GM12878 (cell line): ENCODE measurements around the gene ANO8. TPM values are rescaled to one million over a fixed set of nuclear protein-coding genes. Genes with fewer than 3 reads are reported as not detected.

Experiments
- ATAC-seq: fragments of 200-7000 bp; cut with Tn5 transposase; 3 replicates; pipeline ENCODE4 v1.9.1; 2020; ENCODE audit warnings: mild to moderate bottlenecking, moderate library complexity
- BruUV-seq: library from RNA; stranded (reverse); fragments of 400-500 nt; replicated peaks from 2 replicates; lab custom pipeline; 2021; lab: Mats Ljungman, UMichigan
- CTCF ChIA-PET: fragments of 300-600 bp; sonication (Branson Sonifier 250); formaldehyde crosslinking; extraction: SDS; loops from one replicate; lab custom pipeline; 2021; ENCODE audit warnings: inconsistent platforms; lab: Yijun Ruan, JAX
- POLR2A ChIA-PET: fragments of 350-600 bp; formaldehyde crosslinking; extraction: SDS; loops from one replicate; lab custom pipeline; 2021; ENCODE audit warnings: inconsistent platforms; lab: Charles Lee
- RAD21 ChIA-PET: fragments of 300-600 bp; sonication (Branson Sonifier 250); formaldehyde crosslinking; loops from one replicate; lab custom pipeline; 2023; ENCODE audit warnings: antibody characterized with exemption; ENCODE audit not compliant: unreplicated experiment; lab: Charles Lee
- SMC1A ChIA-PET: fragments of 300-600 bp; sonication (Branson Sonifier 250); formaldehyde crosslinking; loops from one replicate; lab custom pipeline; 2023; ENCODE audit not compliant: unreplicated experiment, uncharacterized antibody; lab: Charles Lee
- DNase-seq: peaks from one replicate; pipeline ENCODE4 v3.0.0-alpha.2; 2011; ENCODE audit warnings: low read depth, low spot score
- FAIRE-seq: peaks from 3 replicates; lab custom pipeline; 2011; peaks lifted over from hg19 to GRCh38; lab: Jason Lieb, UNC
- H2AFZ ChIP-seq: 2 replicates; pipeline ENCODE4 v1.6.0; 2011; ENCODE audit warnings: low read depth, low read length, control low read depth; ENCODE audit not compliant: control insufficient read depth
- H3K27ac ChIP-seq: 2 replicates; pipeline ENCODE4 v1.5.1; 2011; ENCODE audit warnings: control low read depth; ENCODE audit not compliant: control insufficient read depth, insufficient read depth
- H3K27me3 ChIP-seq, 2 experiments: replicated peaks in 1 of 2; 2 replicates each; pipeline versions ENCODE4 v1.6.0 to v1.6.1; 2011; ENCODE audit warnings: low read length in 1 of 2; ENCODE audit not compliant: control insufficient read depth in 2 of 2, insufficient read depth in 2 of 2
- H3K36me3 ChIP-seq, 2 experiments: 2 replicates each; pipeline ENCODE4 v1.5.1; 2011; ENCODE audit warnings: low read length in 1 of 2; ENCODE audit not compliant: control insufficient read depth in 2 of 2, insufficient read depth in 2 of 2
- H3K4me1 ChIP-seq: 2 replicates; pipeline ENCODE4 v1.6.1; 2011; ENCODE audit warnings: mild to moderate bottlenecking, low read length, moderate library complexity, mixed read lengths; ENCODE audit not compliant: control insufficient read depth, insufficient read depth
- H3K4me2 ChIP-seq: 2 replicates; pipeline ENCODE4 v1.6.0; 2011; ENCODE audit warnings: control low read depth; ENCODE audit not compliant: control insufficient read depth, insufficient read depth
- H3K4me3 ChIP-seq: fragments of 200-600 bp; sonication (generic); 2 replicates; pipeline ENCODE4 v1.5.1; 2016
- H3K79me2 ChIP-seq: 2 replicates; pipeline ENCODE4 v1.6.0; 2011; ENCODE audit warnings: low read length; ENCODE audit not compliant: control insufficient read depth, insufficient read depth
- H3K9ac ChIP-seq: 2 replicates; pipeline ENCODE4 v1.8.0; 2011; ENCODE audit warnings: low read length, control low read depth, mixed read lengths; ENCODE audit not compliant: control insufficient read depth, insufficient read depth
- H3K9me3 ChIP-seq: replicated peaks from 3 replicates; pipeline ENCODE4 v1.5.1; 2011; ENCODE audit warnings: mild to moderate bottlenecking, low read length; ENCODE audit not compliant: control insufficient read depth, insufficient read depth
- H4K20me1 ChIP-seq: 2 replicates; pipeline ENCODE4 v1.6.0; 2011; ENCODE audit not compliant: control insufficient read depth, insufficient read depth
- ATF2 ChIP-seq: IDR thresholded peaks from 2 replicates; pipeline ENCODE4 v1.6.1; 2012; ENCODE audit warnings: low read length, inconsistent platforms
- BCL3 ChIP-seq: IDR thresholded peaks from 2 replicates; pipeline ENCODE4 v1.6.1; 2011; ENCODE audit warnings: borderline replicate concordance, low read depth, mild to moderate bottlenecking, moderate library complexity, low read length; ENCODE audit not compliant: insufficient read depth, poor library complexity, severe bottlenecking
- CEBPZ ChIP-seq: fragments of 150-350 bp; IDR thresholded peaks from 2 replicates; pipeline ENCODE4 v1.6.1; 2016; ENCODE audit warnings: low read depth, low read length
- HDAC2 ChIP-seq: fragments of 200-600 bp; sonication (generic); IDR thresholded peaks from 2 replicates; pipeline ENCODE4 v1.6.1; 2017
- IRF3 ChIP-seq: fragments of 450-650 bp; IDR thresholded peaks from 2 replicates; pipeline ENCODE4 v1.6.1; 2014; ENCODE audit warnings: mild to moderate bottlenecking
- LARP7 ChIP-seq: fragments of 450-650 bp; IDR thresholded peaks from 2 replicates; pipeline ENCODE4 v1.6.1; 2017; ENCODE audit warnings: mild to moderate bottlenecking
- MEF2A ChIP-seq: IDR thresholded peaks from 2 replicates; pipeline ENCODE4 v1.6.1; 2011; ENCODE audit warnings: low read depth, mild to moderate bottlenecking, low read length, moderate library complexity; ENCODE audit not compliant: insufficient read depth
- MEF2B ChIP-seq: fragments of 450-650 bp; IDR thresholded peaks from 2 replicates; pipeline ENCODE4 v1.6.1; 2018; ENCODE audit warnings: mild to moderate bottlenecking, moderate library complexity; ENCODE audit not compliant: partially characterized antibody, poor library complexity, severe bottlenecking
- RB1 ChIP-seq: fragments of 450-650 bp; formaldehyde crosslinking; IDR thresholded peaks from 2 replicates; pipeline ENCODE4 v1.6.1; 2017; ENCODE audit warnings: mild to moderate bottlenecking, borderline replicate concordance
- RFX5 ChIP-seq: IDR thresholded peaks from 2 replicates; pipeline ENCODE4 v1.6.1; 2011; ENCODE audit warnings: low read depth, low read length, improper control_type of control experiment
- YBX1 ChIP-seq: fragments of 450-650 bp; IDR thresholded peaks from 2 replicates; pipeline ENCODE4 v1.6.1; 2016; ENCODE audit warnings: antibody characterized with exemption
- ZNF592 ChIP-seq: fragments of 450-650 bp; IDR thresholded peaks from 2 replicates; pipeline ENCODE4 v1.6.1; 2017; ENCODE audit warnings: mild to moderate bottlenecking, moderate library complexity
- WGBS: methylation state at CpG from one replicate; pipeline ENCODE4 v1.1.6; 2016; ENCODE audit warnings: low lambda C conversion rate; ENCODE audit not compliant: insufficient replicate concordance, insufficient coverage; ENCODE audit errors: missing lambda C conversion rate; 5-methylcytosine and 5-hydroxymethylcytosine counted together
- in situ Hi-C: fragments of 300-500 bp; cut with MboI; formaldehyde crosslinking; loops from 9 replicates; pipeline ENCODE4 v1.14.3; 2018; ENCODE audit warnings: mixed read lengths
- intact Hi-C: fragments of 100-400 bp; cut with micrococcal nuclease; formaldehyde crosslinking; loops from one replicate; pipeline ENCODE4 v1.14.2; 2022; ENCODE audit not compliant: unreplicated experiment
- polyA plus RNA-seq, 11 experiments: library from polyadenylated mRNA; depleted of rRNA in 4 of 11; unstranded in 6 of 11; stranded (reverse) in 5 of 11; fragments of >200 nt; fragmentation: Nextera tagmentation in 4 of 11; fragmentation: Illumina TruSeq in 1 of 11; extraction: Ambion mirVana in 4 of 11; extraction: Trizol in 1 of 11; gene quantifications; 1 replicate in 1 of 11; 2 replicates in 10 of 11; pipeline versions ENCODE4 v1.2.1 to v1.2.3, GENCODE V29; 2011 to 2016; ENCODE audit warnings: inconsistent platforms in 2 of 11, missing spikeins in 2 of 11, low read depth in 1 of 11
- total RNA-seq, 4 experiments: library from RNA; depleted of rRNA in 3 of 4; stranded (reverse); fragments of >200 nt in 3 of 4; fragmentation: Illumina TruSeq in 1 of 4; extraction: Trizol in 1 of 4; gene quantifications; 2 replicates each; pipeline versions ENCODE4 v1.2.1 to v1.2.3, GENCODE V29; 2013 to 2021

ANO8 gene
- total and polyA plus RNA-seq, 10 of the 15 experiments (the other 5 are each of a cell fraction or from before 2014, with no cell fraction given), result 0.04 to 6.7 (median 1.1) TPM

- H3K9me3 ChIP-seq, result no peaks in the 10 kb centered on the region; the same call in 2 of the 3 replicates
- intact Hi-C loops (no loop called here), in situ Hi-C loops (no loop called here)
- DNase-seq (no peak), FAIRE-seq (no peak), ATAC-seq (no peak)
- ChIA-PET POLR2A (no interaction called here), RAD21 (no interaction called here), SMC1A (no interaction called here), CTCF (no interaction called here)
- peaks cover 20% of the 10 kb centered on the region for H3K4me1 ChIP-seq
- no peak overlapping the region for H2AFZ ChIP-seq
- no peak overlapping the region for H3K9ac ChIP-seq
- no peaks in the 10 kb centered on the region for H4K20me1 ChIP-seq
- no peak overlapping the region for H3K4me3 ChIP-seq
- no TSS peak for BruUV-seq
- H3K79me2 ChIP-seq, result no peaks in the 10 kb centered on the region
- no peak for TF ChIP-seq CEBPZ
- TF ChIP-seq ATF2, result no peak
- TF ChIP-seq BCL3, result no peak
- TF ChIP-seq YBX1, result no peak
- no peak for TF ChIP-seq HDAC2
- no peak for TF ChIP-seq RFX5
- no peak for TF ChIP-seq ZNF592
- TF ChIP-seq IRF3, result no peak
- TF ChIP-seq MEF2B, result no peak
- no peak for TF ChIP-seq LARP7
- no peak for TF ChIP-seq MEF2A
- TF ChIP-seq RB1, result no peak
- no peak overlapping the region for H3K4me2 ChIP-seq
- H3K27ac ChIP-seq, result no peak overlapping the region
- no peaks in the 10 kb centered on the region for H3K27me3 ChIP-seq
- H3K36me3 ChIP-seq, result no peaks in the 10 kb centered on the region
- WGBS, result 25% methylated on average over 13 of the region's 13 CpGs
Measured at GRCh38 chr19:17378271-17378670, 43.6 kb upstream of the ANO8 start.
